Measurements from ENCODE around the gene SIMC1. TPM values are rescaled to one million over a fixed set of nuclear protein-coding genes. Genes with fewer than 3 reads are reported as not detected.
A peak's percentile ranks its signal among the peaks of the same experiment; 100 is the strongest.

Gene SIMC1
- total and polyA plus RNA-seq, 2 donors (not counting 3 experiments of a cell fraction or from before 2014, with no cell fraction given): 9.0 to 16.2 TPM

GRCh38 chr5:176388444-176389134 is 150.4 kb downstream of the SIMC1 start, which contains the start of the genes HIGD2A and NOP16:
Gene HIGD2A (plus strand): TSS chr5:176388751. CDS start chr5:176388820, 69 bp downstream.
Gene NOP16 (minus strand): TSS chr5:176388598. CDS start chr5:176388539, 59 bp downstream.
- DNase-seq (ENCODE audit: low read depth, low spot score) (peak; percentile 98), FAIRE-seq (peak; percentile 99)
- Histone ChIP-seq H3K27ac (ENCODE audit: insufficient read depth, low read depth, low read length) (peak within 1 kb of the TSS; percentile 79), H3K9me1 (replicated peaks; ENCODE audit: control insufficient read depth, extremely low read depth, insufficient read depth, low read length) (no peaks in the 10 kb centered on the region), H3K9me3 (replicated peaks; ENCODE audit: control insufficient read depth, insufficient read depth, low read length) (no peaks in the 10 kb centered on the region), H3K9ac (replicated peaks; ENCODE audit: extremely low read depth, insufficient read depth, low read length) (peak within 1 kb of the TSS; percentile 89), H3K4me2 (ENCODE audit: insufficient read depth, low read length) (peak within 1 kb of the TSS; percentile 91), H3K36me3 (ENCODE audit: control insufficient read depth in 2 of 2, extremely low read depth in 1 of 2, insufficient read depth in 2 of 2, low read length in 2 of 2) (peaks cover 9 to 18% of the 10 kb centered on the region in 2 experiments), H3K79me2 (ENCODE audit: control insufficient read depth, insufficient read depth, low read length) (peaks cover 34% of the 10 kb centered on the region), H4K20me1 (replicated peaks; ENCODE audit: control insufficient read depth, extremely low read depth, insufficient read depth, low read length) (no peaks in the 10 kb centered on the region), H2AFZ (ENCODE audit: low read depth, low read length) (peak within 1 kb of the TSS; percentile 85), H3K27me3 (ENCODE audit: control insufficient read depth in 2 of 2, insufficient read depth in 2 of 2, low read length in 2 of 2) (no peaks in the 10 kb centered on the region), H3K4me3 (replicated peaks in 1 of 3; ENCODE audit: insufficient read depth in 1 of 3, low read depth in 1 of 3, low read length in 3 of 3) (peak within 1 kb of the TSS; percentile 64 to 85 (median 65)), H3K4me1 (ENCODE audit: control insufficient read depth, extremely low read depth, insufficient read depth, low read length) (peaks cover 14% of the 10 kb centered on the region)
- BruUV-seq (replicated peaks): no TSS peak
- POLR2A ChIA-PET: interaction anchor here (0.8 kb wide), 2 partner anchors 20 to 149 kb away, joined by 3 to 4 read pairs; no protein-coding TSS in a partner anchor
- dilution Hi-C loops (cut with MboI; ENCODE audit: extremely low pct_ligation_motif_present, low sequenced_read_pairs): no loop called here
- intact Hi-C loops (cut with micrococcal nuclease): loop anchor here (1.0 to 10.0 kb wide), 8 partner anchors 23 to 1206 kb away; partner anchors contain the start of genes ARL10, CLTB, FAF2 and KIAA1191
- CTCF ChIA-PET: interaction anchor here (0.8 to 1.5 kb wide), 2 partner anchors 27 to 154 kb away, joined by 3 to 4 read pairs; no protein-coding TSS in a partner anchor
- peak; percentile 100 for TF ChIP-seq MYC (IDR thresholded peaks at IDR 0.05; ENCODE audit: low read depth, low read length)
- no peak for TF ChIP-seq CTCF (IDR thresholded peaks at IDR 0.05; ENCODE audit: extremely low read depth in 1 of 2, insufficient read depth in 1 of 2, low read depth in 1 of 2, low read length in 2 of 2)
- peak; percentile 50 for TF ChIP-seq POLR2AphosphoS5 (IDR thresholded peaks at IDR 0.05; ENCODE audit: insufficient read depth, low read depth, low read length)
- peak; percentile 74 for TF ChIP-seq POLR2A (IDR thresholded peaks at IDR 0.05; ENCODE audit: low read depth, low read length)
- peak; percentile 97 for TF ChIP-seq MAX (IDR thresholded peaks at IDR 0.05; ENCODE audit: insufficient read depth, insufficient read length)

All from endothelial cell of umbilical vein (primary cell).